ENCODE measurements around the gene C17orf67.

C17orf67 gene

DNA sequence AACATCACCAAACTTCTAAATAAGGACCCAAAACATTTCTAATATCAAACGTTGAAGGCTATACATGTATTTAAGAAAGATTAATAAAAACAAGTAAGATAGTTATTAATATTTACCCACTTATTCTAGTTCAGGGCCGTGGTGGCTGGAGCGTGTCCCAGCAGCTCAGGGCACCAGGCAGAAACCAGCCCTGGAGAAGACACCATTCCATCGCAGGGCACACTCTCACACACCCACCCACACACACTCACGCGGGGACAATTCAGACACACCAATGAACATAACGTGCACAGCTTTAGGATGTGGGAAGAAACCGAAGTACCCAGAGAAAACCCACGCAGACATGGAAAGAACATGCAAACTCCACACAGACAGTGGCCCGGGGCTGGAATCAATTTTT, 13.5 kb downstream of the C17orf67 start:
- TF ChIP-seq FOXP2 (optimal IDR thresholded peaks at IDR 0.05; ENCODE audit: borderline replicate concordance, extremely low read depth, extremely low read length, insufficient read depth), result no peak
- TF ChIP-seq, protein P1, sequence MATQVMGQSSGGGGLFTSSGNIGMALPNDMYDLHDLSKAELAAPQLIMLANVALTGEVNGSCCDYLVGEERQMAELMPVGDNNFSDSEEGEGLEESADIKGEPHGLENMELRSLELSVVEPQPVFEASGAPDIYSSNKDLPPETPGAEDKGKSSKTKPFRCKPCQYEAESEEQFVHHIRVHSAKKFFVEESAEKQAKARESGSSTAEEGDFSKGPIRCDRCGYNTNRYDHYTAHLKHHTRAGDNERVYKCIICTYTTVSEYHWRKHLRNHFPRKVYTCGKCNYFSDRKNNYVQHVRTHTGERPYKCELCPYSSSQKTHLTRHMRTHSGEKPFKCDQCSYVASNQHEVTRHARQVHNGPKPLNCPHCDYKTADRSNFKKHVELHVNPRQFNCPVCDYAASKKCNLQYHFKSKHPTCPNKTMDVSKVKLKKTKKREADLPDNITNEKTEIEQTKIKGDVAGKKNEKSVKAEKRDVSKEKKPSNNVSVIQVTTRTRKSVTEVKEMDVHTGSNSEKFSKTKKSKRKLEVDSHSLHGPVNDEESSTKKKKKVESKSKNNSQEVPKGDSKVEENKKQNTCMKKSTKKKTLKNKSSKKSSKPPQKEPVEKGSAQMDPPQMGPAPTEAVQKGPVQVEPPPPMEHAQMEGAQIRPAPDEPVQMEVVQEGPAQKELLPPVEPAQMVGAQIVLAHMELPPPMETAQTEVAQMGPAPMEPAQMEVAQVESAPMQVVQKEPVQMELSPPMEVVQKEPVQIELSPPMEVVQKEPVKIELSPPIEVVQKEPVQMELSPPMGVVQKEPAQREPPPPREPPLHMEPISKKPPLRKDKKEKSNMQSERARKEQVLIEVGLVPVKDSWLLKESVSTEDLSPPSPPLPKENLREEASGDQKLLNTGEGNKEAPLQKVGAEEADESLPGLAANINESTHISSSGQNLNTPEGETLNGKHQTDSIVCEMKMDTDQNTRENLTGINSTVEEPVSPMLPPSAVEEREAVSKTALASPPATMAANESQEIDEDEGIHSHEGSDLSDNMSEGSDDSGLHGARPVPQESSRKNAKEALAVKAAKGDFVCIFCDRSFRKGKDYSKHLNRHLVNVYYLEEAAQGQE (IDR thresholded peaks at IDR 0.05; ENCODE audit: insufficient read depth in 1 of 2, low read depth in 2 of 2, low read length in 2 of 2), result no peak
- no peak for TF ChIP-seq POLR2AphosphoS5 (IDR thresholded peaks at IDR 0.05; ENCODE audit: low read depth, low read length)
- TF ChIP-seq TAF1 (IDR thresholded peaks at IDR 0.05; ENCODE audit: borderline replicate concordance, insufficient read depth, low read length), result no peak
- no peak for TF ChIP-seq SIN3A (IDR thresholded peaks at IDR 0.05; ENCODE audit: borderline replicate concordance, insufficient read depth, low read length)

DNA sequence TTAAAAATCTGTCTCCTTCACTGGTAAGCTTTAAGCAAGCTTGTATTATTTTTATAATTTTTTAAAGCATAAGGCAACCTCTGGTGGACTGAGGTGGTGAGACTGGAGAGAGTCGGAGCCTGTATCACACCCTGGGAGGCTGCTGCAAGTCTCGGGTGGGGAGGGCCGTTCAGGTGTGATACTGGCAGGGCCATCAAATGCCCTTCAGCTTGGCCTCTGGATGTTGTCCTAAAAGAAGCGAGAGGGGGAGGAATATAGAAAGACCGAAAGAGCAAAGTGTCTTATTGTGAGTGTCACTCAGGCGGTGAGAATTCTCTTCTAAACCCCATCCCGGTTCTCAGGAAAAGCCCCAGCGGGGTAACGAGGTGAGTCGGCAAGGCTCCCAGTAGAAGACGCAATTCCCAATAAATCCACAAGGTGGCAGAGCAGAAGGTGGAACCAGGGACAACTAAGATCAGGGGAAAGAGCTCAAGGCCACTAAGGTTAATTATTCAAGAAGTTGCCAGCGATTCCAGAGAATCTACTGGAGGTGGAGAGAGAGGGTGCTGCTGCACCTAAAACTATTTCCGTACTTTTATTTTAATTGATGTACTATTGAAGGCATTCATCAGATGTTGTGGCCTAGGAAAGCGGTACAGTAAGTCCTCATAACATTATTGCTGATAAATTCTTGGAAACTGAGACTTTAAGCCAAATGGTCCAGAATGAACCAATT, 14.1 kb downstream of the C17orf67 start:
- TF ChIP-seq, protein P1 (IDR thresholded peaks at IDR 0.05; ENCODE audit: insufficient read depth in 1 of 2, low read depth in 2 of 2, low read length in 2 of 2), result no peak
- TF ChIP-seq TAF1 (IDR thresholded peaks at IDR 0.05; ENCODE audit: borderline replicate concordance, insufficient read depth, low read length) (no peak), POLR2AphosphoS5 (IDR thresholded peaks at IDR 0.05; ENCODE audit: low read depth, low read length) (no peak), SIN3A (IDR thresholded peaks at IDR 0.05; ENCODE audit: borderline replicate concordance, insufficient read depth, low read length) (no peak), FOXP2 (optimal IDR thresholded peaks at IDR 0.05; ENCODE audit: borderline replicate concordance, extremely low read depth, extremely low read length, insufficient read depth) (no peak)

DNA sequence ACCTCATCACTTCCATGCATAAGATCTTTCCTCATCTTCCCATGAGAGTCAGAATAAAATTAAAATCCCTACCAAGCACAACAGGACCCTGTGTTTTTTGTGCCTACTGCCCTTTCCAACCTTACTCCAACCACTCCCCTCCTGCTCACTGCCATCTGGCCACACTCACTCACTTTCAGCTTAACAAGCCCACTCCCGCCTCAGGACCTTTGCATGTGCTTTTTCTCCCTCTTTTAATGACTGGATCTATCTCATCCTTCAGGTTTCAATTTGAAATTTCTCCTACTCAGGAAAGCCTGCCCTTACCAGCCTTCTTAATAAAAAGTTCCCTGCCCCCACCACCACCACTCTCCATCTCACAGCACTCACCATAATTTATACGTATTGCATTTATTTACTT, 14.7 kb downstream of the C17orf67 start:
- no peak for TF ChIP-seq POLR2AphosphoS5 (IDR thresholded peaks at IDR 0.05; ENCODE audit: low read depth, low read length)
- TF ChIP-seq SIN3A (IDR thresholded peaks at IDR 0.05; ENCODE audit: borderline replicate concordance, insufficient read depth, low read length), result no peak
- TF ChIP-seq, protein P1 (IDR thresholded peaks at IDR 0.05; ENCODE audit: insufficient read depth in 1 of 2, low read depth in 2 of 2, low read length in 2 of 2), result no peak
- no peak for TF ChIP-seq FOXP2 (optimal IDR thresholded peaks at IDR 0.05; ENCODE audit: borderline replicate concordance, extremely low read depth, extremely low read length, insufficient read depth)
- no peak for TF ChIP-seq TAF1 (IDR thresholded peaks at IDR 0.05; ENCODE audit: borderline replicate concordance, insufficient read depth, low read length)

DNA sequence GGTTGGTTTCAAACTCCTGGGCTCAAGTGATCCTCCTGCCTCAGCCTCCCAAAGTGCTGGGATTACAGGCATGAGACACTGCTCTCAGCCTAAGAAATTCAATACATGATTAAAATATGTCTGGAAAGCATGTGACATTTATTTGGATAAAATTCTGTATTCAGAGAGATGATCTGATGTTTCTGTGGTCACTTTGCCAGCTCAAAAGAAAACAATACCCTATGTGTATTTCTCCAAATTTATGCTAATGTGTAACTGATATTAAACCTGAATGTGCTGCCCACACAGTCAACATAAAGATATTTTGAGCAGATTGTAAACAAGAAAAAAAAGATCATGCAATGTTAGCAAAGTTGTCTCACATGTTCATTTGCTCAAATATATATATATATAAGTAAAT, 16.7 kb downstream of the C17orf67 start:
- TF ChIP-seq, protein P1 (IDR thresholded peaks at IDR 0.05; ENCODE audit: insufficient read depth in 1 of 2, low read depth in 2 of 2, low read length in 2 of 2), result no peak
- TF ChIP-seq SIN3A (IDR thresholded peaks at IDR 0.05; ENCODE audit: borderline replicate concordance, insufficient read depth, low read length), result no peak
- TF ChIP-seq POLR2AphosphoS5 (IDR thresholded peaks at IDR 0.05; ENCODE audit: low read depth, low read length), result no peak
- no peak for TF ChIP-seq FOXP2 (optimal IDR thresholded peaks at IDR 0.05; ENCODE audit: borderline replicate concordance, extremely low read depth, extremely low read length, insufficient read depth)
- TF ChIP-seq TAF1 (IDR thresholded peaks at IDR 0.05; ENCODE audit: borderline replicate concordance, insufficient read depth, low read length), result no peak
